Thyroid gland (tissue), 4 donors: ENCODE measurements around the gene GABRD. TPM values are rescaled to one million over a fixed set of nuclear protein-coding genes. Genes with fewer than 3 reads are reported as not detected.
A peak's percentile ranks its signal among the peaks of the same experiment; 100 is the strongest.

ENCODE experiments used
- DNase-seq, 2 donors: peaks; one replicate each; pipeline ENCODE4 v3.0.0-alpha.2; 2019
- H3K27ac ChIP-seq, 3 donors: fragments of 200-600 bp; sonication (generic); 1 replicate in 2 of 3; 2 replicates in 1 of 3; pipeline ENCODE4 v1.5.1; 2016 to 2019; ENCODE audit warnings: mild to moderate bottlenecking in 1 of 3, moderate library complexity in 1 of 3
- H3K27me3 ChIP-seq: fragments of 200-600 bp; sonication (generic); one replicate; pipeline ENCODE4 v1.5.1; 2019
- H3K36me3 ChIP-seq, 2 donors: fragments of 200-600 bp; sonication (generic); one replicate each; pipeline ENCODE4 v1.5.1; 2016 to 2019
- H3K4me1 ChIP-seq, 2 donors: fragments of 200-600 bp; sonication (generic); one replicate each; pipeline ENCODE4 v1.5.1; 2017 to 2019
- H3K4me3 ChIP-seq, 3 donors: fragments of 200-600 bp; sonication (generic); replicated peaks in 1 of 3; 1 replicate in 2 of 3; 2 replicates in 1 of 3; pipeline ENCODE4 v1.5.1; 2016; ENCODE audit warnings: mild to moderate bottlenecking in 1 of 3
- H3K9me3 ChIP-seq: fragments of 200-600 bp; sonication (generic); one replicate; pipeline ENCODE4 v1.5.1; 2017
- POLR2A ChIP-seq, 2 donors: fragments of 450-650 bp; IDR thresholded peaks; one replicate each; pipeline ENCODE4 v1.6.1; 2017; ENCODE audit warnings: antibody characterized with exemption in 2 of 2, mild to moderate bottlenecking in 2 of 2, moderate library complexity in 1 of 2
- WGBS, 2 donors: methylation state at CpG; one replicate each; pipeline ENCODE4 v1.1.5; 2017; 5-methylcytosine and 5-hydroxymethylcytosine counted together
- intact Hi-C: fragments of 100-400 bp; cut with DNase I; formaldehyde crosslinking; loops from one replicate; pipeline ENCODE4 v1.15.1; 2023
- total RNA-seq, 4 donors: library from RNA; depleted of rRNA; stranded (reverse); fragments of >200 nt; gene quantifications; one replicate each; pipeline ENCODE4 v1.2.3, GENCODE V29; 2016
- TF ChIP-seq, protein P1 (sequence below), 6 experiments: fragments of 200-600 bp in 3 of 6; fragments of 450-650 bp in 3 of 6; sonication (generic) in 3 of 6; IDR thresholded peaks; one replicate each; pipeline ENCODE4 v1.5.1; 2016 to 2019; ENCODE audit warnings: antibody characterized with exemption in 6 of 6, mild to moderate bottlenecking in 2 of 6, inconsistent platforms in 1 of 6, moderate library complexity in 1 of 6

The GABRD gene
- total RNA-seq, 4 donors from 2014 or later, result 0.49 to 0.78 TPM; not detected in 2

- Histone ChIP-seq H3K27ac (peak overlapping the region in 2 of 3 donors; percentile 53 to 68), H3K9me3 (no peaks in the 10 kb centered on the region), H3K4me3 (peak overlapping the region; percentile 18 to 84 (median 46)), H3K4me1 (peaks cover 14 to 22% of the 10 kb centered on the region in 2 donors), H3K36me3 (no peaks in the 10 kb centered on the region), H3K27me3 (no peaks in the 10 kb centered on the region)
- intact Hi-C loops, result loop anchor here (10.0 kb wide), 1 partner anchor 124 kb away; no protein-coding TSS in a partner anchor
- WGBS, 2 donors, result 10 to 15% methylated on average over 26 to 48 of the region's 84 CpGs
- peak; percentile 32 to 35 for DNase-seq
- no peak for TF ChIP-seq POLR2A (IDR thresholded peaks at IDR 0.05)
- TF ChIP-seq, protein P1, sequence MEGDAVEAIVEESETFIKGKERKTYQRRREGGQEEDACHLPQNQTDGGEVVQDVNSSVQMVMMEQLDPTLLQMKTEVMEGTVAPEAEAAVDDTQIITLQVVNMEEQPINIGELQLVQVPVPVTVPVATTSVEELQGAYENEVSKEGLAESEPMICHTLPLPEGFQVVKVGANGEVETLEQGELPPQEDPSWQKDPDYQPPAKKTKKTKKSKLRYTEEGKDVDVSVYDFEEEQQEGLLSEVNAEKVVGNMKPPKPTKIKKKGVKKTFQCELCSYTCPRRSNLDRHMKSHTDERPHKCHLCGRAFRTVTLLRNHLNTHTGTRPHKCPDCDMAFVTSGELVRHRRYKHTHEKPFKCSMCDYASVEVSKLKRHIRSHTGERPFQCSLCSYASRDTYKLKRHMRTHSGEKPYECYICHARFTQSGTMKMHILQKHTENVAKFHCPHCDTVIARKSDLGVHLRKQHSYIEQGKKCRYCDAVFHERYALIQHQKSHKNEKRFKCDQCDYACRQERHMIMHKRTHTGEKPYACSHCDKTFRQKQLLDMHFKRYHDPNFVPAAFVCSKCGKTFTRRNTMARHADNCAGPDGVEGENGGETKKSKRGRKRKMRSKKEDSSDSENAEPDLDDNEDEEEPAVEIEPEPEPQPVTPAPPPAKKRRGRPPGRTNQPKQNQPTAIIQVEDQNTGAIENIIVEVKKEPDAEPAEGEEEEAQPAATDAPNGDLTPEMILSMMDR (IDR thresholded peaks at IDR 0.05), result no peak
These were observed 31.9 kb downstream of the GABRD start for GRCh38 chr1:2050793-2051682.

- no peak for DNase-seq
- H3K27me3 ChIP-seq, result no peaks in the 10 kb centered on the region
- WGBS, 2 donors, result 58 to 59% methylated on average over 15 to 16 of the region's 16 CpGs
- H3K4me1 ChIP-seq, result peaks cover 14 to 22% of the 10 kb centered on the region in 2 donors
- H3K9me3 ChIP-seq, result no peaks in the 10 kb centered on the region
- peak overlapping the region in 1 of 3 donors; percentile 43 for H3K27ac ChIP-seq
- TF ChIP-seq POLR2A (IDR thresholded peaks at IDR 0.05), result no peak
- TF ChIP-seq, protein P1 (IDR thresholded peaks at IDR 0.05), result no peak
- no peaks in the 10 kb centered on the region for H3K36me3 ChIP-seq
- H3K4me3 ChIP-seq, result peak overlapping the region in 1 of 3 donors; percentile 84
- intact Hi-C loops, result loop anchor here (10.0 kb wide), 1 partner anchor 123 kb away; no protein-coding TSS in a partner anchor
These were observed 33.0 kb downstream of the GABRD start for GRCh38 chr1:2052054-2052679.

DNA sequence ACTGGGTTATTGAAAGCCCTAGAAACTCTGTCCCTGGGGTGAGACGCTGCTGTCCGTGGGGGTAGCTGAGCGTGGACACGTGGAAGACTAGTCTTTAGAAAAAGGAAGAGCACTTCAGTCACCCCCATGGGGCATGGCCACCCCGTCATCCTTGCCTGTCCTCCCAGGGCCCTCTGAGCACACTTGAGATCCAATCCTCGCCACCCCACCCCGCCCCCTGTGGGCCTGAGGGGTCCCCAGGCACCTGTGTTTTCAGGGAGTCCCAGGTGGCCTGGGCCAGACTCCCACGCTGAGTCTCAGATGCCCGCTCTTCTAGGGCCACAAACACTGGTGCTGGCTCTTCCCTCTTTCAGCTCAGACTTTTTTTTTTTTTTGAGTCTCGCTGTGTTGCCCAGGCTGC lies 33.6 kb downstream of the GABRD start:
- H3K4me3 ChIP-seq, result no peak overlapping the region
- peaks cover 14 to 22% of the 10 kb centered on the region in 2 donors for H3K4me1 ChIP-seq
- TF ChIP-seq, protein P1 (IDR thresholded peaks at IDR 0.05), result no peak
- no peak for TF ChIP-seq POLR2A (IDR thresholded peaks at IDR 0.05)
- 80 to 85% methylated on average over 10 of the region's 10 CpGs for WGBS, 2 donors
- H3K9me3 ChIP-seq, result no peaks in the 10 kb centered on the region
- no peak overlapping the region for H3K27ac ChIP-seq
- DNase-seq, result no peak
- intact Hi-C loops, result loop anchor here (10.0 kb wide), 1 partner anchor 122 kb away; no protein-coding TSS in a partner anchor
- H3K36me3 ChIP-seq, result no peaks in the 10 kb centered on the region
- H3K27me3 ChIP-seq, result no peaks in the 10 kb centered on the region

DNA sequence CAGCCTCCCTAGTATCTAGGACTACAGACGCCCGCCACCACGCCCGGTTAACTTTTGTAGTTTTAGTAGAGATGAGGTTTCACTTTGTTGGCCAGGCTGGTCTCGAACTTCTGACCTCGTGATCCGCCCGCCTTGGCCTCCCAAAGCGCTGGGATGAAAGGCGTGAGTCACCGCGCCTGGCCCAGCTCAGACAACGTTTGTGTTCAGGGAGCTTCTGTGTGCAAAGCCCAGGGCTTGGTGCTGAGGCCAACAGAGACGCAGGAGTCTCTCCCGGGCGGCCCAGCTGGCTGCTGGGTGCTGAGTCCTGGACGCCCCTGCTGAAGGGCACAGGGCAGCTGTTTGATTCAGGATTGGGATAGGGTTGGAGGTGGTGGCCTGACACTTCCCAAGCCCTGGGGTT lies 34.1 kb downstream of the GABRD start:
- intact Hi-C loops, result loop anchor here (10.0 kb wide), 1 partner anchor 122 kb away; no protein-coding TSS in a partner anchor
- Histone ChIP-seq H3K4me1 (peaks cover 14 to 22% of the 10 kb centered on the region in 2 donors), H3K4me3 (no peak overlapping the region), H3K9me3 (no peaks in the 10 kb centered on the region), H3K36me3 (no peaks in the 10 kb centered on the region), H3K27me3 (no peaks in the 10 kb centered on the region), H3K27ac (no peak overlapping the region)
- DNase-seq, result no peak
- TF ChIP-seq, protein P1 (IDR thresholded peaks at IDR 0.05), result no peak
- no peak for TF ChIP-seq POLR2A (IDR thresholded peaks at IDR 0.05)
- WGBS, 2 donors, result 80 to 86% methylated on average over 14 to 15 of the region's 17 CpGs
